ENCODE measurements around the gene PLXNB2. TPM values are rescaled to one million over a fixed set of nuclear protein-coding genes. Genes with fewer than 3 reads are reported as not detected.

Gene PLXNB2
- polyA plus RNA-seq, 3 donors = 38.2 to 368 (median 70.5) TPM

DNA sequence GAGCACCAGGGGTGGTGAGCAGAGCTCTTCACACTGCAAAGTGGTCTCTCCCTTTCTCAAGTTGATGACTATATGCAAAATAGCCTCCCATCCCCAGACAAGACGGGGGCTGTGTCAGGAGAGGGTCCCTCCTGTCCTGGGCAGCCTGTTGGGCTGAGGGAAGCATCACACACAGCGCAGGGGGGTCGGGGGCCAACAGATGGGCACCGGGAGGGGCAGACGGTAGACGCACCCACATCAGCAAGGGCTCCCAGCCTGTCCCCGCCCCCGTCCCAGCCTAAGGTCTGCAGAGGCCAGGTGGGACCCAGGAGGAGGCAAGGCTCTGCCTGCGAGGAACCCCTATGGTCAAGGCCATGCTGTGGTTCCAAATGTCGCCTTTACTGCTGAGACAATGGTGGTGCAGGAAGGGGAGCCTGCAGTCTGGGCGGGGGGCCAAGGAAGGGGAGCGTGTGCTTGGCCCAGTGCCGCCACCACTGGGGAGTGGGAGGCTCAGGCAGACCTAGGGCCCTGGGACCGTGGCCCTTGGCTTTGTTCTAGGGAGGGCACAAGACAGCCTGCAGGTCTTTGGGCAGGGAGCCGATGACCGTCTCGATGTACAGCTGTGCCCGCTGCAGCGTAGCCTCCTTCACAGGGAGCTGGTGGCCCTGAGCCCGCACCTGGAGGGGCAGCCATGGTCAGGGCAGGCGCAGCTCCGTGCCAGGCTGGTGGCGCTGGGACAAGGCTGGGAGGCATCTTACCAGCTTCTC lies 4.3 kb upstream of the PLXNB2 start:
- peaks cover 0 to 2% (median 0%) of the 10 kb centered on the region in 7 donors for H3K9me3 Mint-ChIP-seq
- no peak overlapping the region for H3K27ac Mint-ChIP-seq
- peak in 1 of 3 donors; percentile 3 for DNase-seq
- 93% methylated on average over 22 of the region's 23 CpGs for WGBS (ENCODE audit: insufficient coverage)
- no peak overlapping the region for H3K4me3 Mint-ChIP-seq
- H3K4me1 ChIP-seq (ENCODE audit: control insufficient read depth in 1 of 2, insufficient read depth in 2 of 2, low read length in 2 of 2) = peaks cover 48% of the 10 kb centered on the region in 2 donors
- peaks cover 39% of the 10 kb centered on the region for H3K4me1 Mint-ChIP-seq
- H3K27me3 ChIP-seq (ENCODE audit: control insufficient read depth in 2 of 2, insufficient read depth in 2 of 2, low read length in 2 of 2) = no peaks in the 10 kb centered on the region
- H3K4me3 ChIP-seq (replicated peaks in 1 of 3; ENCODE audit: low read depth in 2 of 3, low read length in 3 of 3) = no peak overlapping the region
- H3K9ac ChIP-seq (ENCODE audit: insufficient read depth, low read length, poor library complexity, severe bottlenecking) = no peak overlapping the region
- H4K20me1 ChIP-seq (ENCODE audit: insufficient read depth, low read length) = peaks cover 8% of the 10 kb centered on the region
- H3K36me3 ChIP-seq (replicated peaks in 1 of 2; ENCODE audit: control insufficient read depth in 1 of 2, insufficient read depth in 2 of 2, low read length in 2 of 2) = peaks cover 0 to 4% of the 10 kb centered on the region in 2 donors
- no peak overlapping the region for H3K4me2 ChIP-seq (replicated peaks; ENCODE audit: extremely low read depth, low read length, poor library complexity, severe bottlenecking)
- H3K79me2 ChIP-seq (ENCODE audit: insufficient read depth, low read length) = peaks cover 16% of the 10 kb centered on the region
- no peak overlapping the region for H3K27ac ChIP-seq (ENCODE audit: low read depth in 1 of 2, low read length in 2 of 2)
- no peaks in the 10 kb centered on the region for H3K9me3 ChIP-seq (replicated peaks in 1 of 2; ENCODE audit: control insufficient read depth in 1 of 2, insufficient read depth in 1 of 2, low read length in 2 of 2)
- intact Hi-C loops (cut with micrococcal nuclease) = no loop called here
- no peak overlapping the region for H2AFZ ChIP-seq (ENCODE audit: insufficient read depth, low read depth, low read length, poor library complexity, severe bottlenecking)
- TF ChIP-seq, protein P1, sequence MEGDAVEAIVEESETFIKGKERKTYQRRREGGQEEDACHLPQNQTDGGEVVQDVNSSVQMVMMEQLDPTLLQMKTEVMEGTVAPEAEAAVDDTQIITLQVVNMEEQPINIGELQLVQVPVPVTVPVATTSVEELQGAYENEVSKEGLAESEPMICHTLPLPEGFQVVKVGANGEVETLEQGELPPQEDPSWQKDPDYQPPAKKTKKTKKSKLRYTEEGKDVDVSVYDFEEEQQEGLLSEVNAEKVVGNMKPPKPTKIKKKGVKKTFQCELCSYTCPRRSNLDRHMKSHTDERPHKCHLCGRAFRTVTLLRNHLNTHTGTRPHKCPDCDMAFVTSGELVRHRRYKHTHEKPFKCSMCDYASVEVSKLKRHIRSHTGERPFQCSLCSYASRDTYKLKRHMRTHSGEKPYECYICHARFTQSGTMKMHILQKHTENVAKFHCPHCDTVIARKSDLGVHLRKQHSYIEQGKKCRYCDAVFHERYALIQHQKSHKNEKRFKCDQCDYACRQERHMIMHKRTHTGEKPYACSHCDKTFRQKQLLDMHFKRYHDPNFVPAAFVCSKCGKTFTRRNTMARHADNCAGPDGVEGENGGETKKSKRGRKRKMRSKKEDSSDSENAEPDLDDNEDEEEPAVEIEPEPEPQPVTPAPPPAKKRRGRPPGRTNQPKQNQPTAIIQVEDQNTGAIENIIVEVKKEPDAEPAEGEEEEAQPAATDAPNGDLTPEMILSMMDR (IDR thresholded peaks at IDR 0.05) = no peak
- peaks cover 2 to 5% of the 10 kb centered on the region in 2 donors for H3K36me3 Mint-ChIP-seq
- H3K27me3 Mint-ChIP-seq (ENCODE audit: low read depth in 3 of 3) = peaks cover 2 to 5% (median 3%) of the 10 kb centered on the region in 3 donors

DNA sequence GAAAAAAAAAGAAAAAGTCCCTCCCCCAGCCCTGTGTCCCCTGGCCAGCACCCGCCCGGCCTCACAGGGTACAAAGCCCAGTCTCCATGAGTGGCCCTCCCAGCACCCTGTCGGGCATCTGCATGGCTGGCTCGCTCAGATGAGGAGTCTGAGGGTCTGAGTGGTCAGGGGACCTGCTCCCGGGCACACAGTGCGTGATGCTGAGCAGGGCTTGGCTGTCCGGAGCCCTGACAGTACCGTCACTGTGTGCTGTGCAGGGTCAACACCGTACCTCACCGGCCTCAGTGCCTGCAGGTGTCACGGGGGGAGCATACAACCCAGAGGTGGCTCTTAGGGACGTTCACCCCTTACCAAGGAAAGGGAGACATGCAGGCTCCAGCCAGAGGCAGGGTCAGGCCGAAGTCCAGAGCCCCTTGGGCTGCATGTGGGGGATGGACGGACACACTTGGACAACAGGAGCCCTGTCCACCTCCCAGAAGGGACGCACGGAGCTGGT lies 3.6 kb upstream of the PLXNB2 start:
- intact Hi-C loops (cut with micrococcal nuclease) = no loop called here
- H3K4me3 Mint-ChIP-seq = no peak overlapping the region
- no peak overlapping the region for H3K9ac ChIP-seq (ENCODE audit: insufficient read depth, low read length, poor library complexity, severe bottlenecking)

More for the DNA sequence above, 3.6 kb upstream of the PLXNB2 start:
- H3K36me3 Mint-ChIP-seq = peaks cover 2 to 8% of the 10 kb centered on the region in 2 donors
- Histone ChIP-seq H3K9me3 (replicated peaks in 1 of 2; ENCODE audit: control insufficient read depth in 1 of 2, insufficient read depth in 1 of 2, low read length in 2 of 2) (no peaks in the 10 kb centered on the region), H3K36me3 (replicated peaks in 1 of 2; ENCODE audit: control insufficient read depth in 1 of 2, insufficient read depth in 2 of 2, low read length in 2 of 2) (peaks cover 0 to 4% of the 10 kb centered on the region in 2 donors), H3K79me2 (ENCODE audit: insufficient read depth, low read length) (peaks cover 24% of the 10 kb centered on the region), H3K4me3 (replicated peaks in 1 of 3; ENCODE audit: low read depth in 2 of 3, low read length in 3 of 3) (no peak overlapping the region), H3K4me1 (ENCODE audit: control insufficient read depth in 1 of 2, insufficient read depth in 2 of 2, low read length in 2 of 2) (peaks cover 48% of the 10 kb centered on the region in 2 donors), H2AFZ (ENCODE audit: insufficient read depth, low read depth, low read length, poor library complexity, severe bottlenecking) (no peak overlapping the region), H3K27me3 (ENCODE audit: control insufficient read depth in 2 of 2, insufficient read depth in 2 of 2, low read length in 2 of 2) (no peaks in the 10 kb centered on the region), H3K4me2 (replicated peaks; ENCODE audit: extremely low read depth, low read length, poor library complexity, severe bottlenecking) (no peak overlapping the region), H4K20me1 (ENCODE audit: insufficient read depth, low read length) (peaks cover 15% of the 10 kb centered on the region), H3K27ac (ENCODE audit: low read depth in 1 of 2, low read length in 2 of 2) (no peak overlapping the region)
- TF ChIP-seq, protein P1 (IDR thresholded peaks at IDR 0.05) = no peak
- H3K27me3 Mint-ChIP-seq (ENCODE audit: low read depth in 3 of 3) = peaks cover 2 to 3% (median 3%) of the 10 kb centered on the region in 3 donors
- 95% methylated on average over 6 of the region's 16 CpGs for WGBS (ENCODE audit: insufficient coverage)
- peaks cover 0 to 2% (median 0%) of the 10 kb centered on the region in 7 donors for H3K9me3 Mint-ChIP-seq
- H3K27ac Mint-ChIP-seq = no peak overlapping the region
- no peak for DNase-seq
- H3K4me1 Mint-ChIP-seq = peaks cover 39% of the 10 kb centered on the region
